Measurements from ENCODE around the gene USF2. TPM values are rescaled to one million over a fixed set of nuclear protein-coding genes. Genes with fewer than 3 reads are reported as not detected.

The USF2 gene
- total and polyA plus RNA-seq, 2 donors (not counting 1 experiment from before 2014, with no cell fraction given), result 318 to 377 TPM

- POLR2A ChIA-PET, result interaction anchor here (8.3 kb wide), 1 partner anchor 18 kb away, joined by 106 read pairs; the partner anchor contains the start of gene CD22
- DNase-seq (no peak), ATAC-seq (ENCODE audit: low read depth) (no peak)
- peaks cover 62% of the 10 kb centered on the region for H3K79me2 ChIP-seq (ENCODE audit: control insufficient read depth, insufficient read depth, low read length)
- Mint-ChIP-seq H3K27ac (peak overlapping the region; percentile 15), H3K27me3 (no peaks in the 10 kb centered on the region), H3K9me3 (ENCODE audit: insufficient read depth) (no peaks in the 10 kb centered on the region), H3K4me3 (no peak overlapping the region), H3K4me1 (peaks cover 58% of the 10 kb centered on the region)
- no peak overlapping the region for H3K9ac ChIP-seq (ENCODE audit: low read length)
- H4K20me1 ChIP-seq (ENCODE audit: control insufficient read depth, insufficient read depth, low read length, poor library complexity, severe bottlenecking), result no peaks in the 10 kb centered on the region
- H3K9me3 ChIP-seq (ENCODE audit: control extremely low read depth in 1 of 3, control insufficient read depth in 2 of 3, insufficient read depth in 1 of 3, low read length in 2 of 3), result no peaks in the 10 kb centered on the region
- no peak overlapping the region for H2AFZ ChIP-seq (ENCODE audit: insufficient read depth, low read depth, low read length, poor library complexity, severe bottlenecking)
- WGBS (ENCODE audit: insufficient coverage), result 53% methylated on average over 4 of the region's 7 CpGs
- intact Hi-C loops (cut with micrococcal nuclease), result no loop called here
- H3K4me2 ChIP-seq (replicated peaks; ENCODE audit: low read depth, low read length, poor library complexity, severe bottlenecking), result peak overlapping the region; percentile 43
- CTCF ChIA-PET, result interaction anchor here (0.6 to 2.6 kb wide), 5 partner anchors 8 to 82 kb away, joined by 3 to 8 read pairs (median 6); no protein-coding TSS in a partner anchor
- TF ChIP-seq CTCF (IDR thresholded peaks at IDR 0.05) (no peak), EZH2 (IDR thresholded peaks at IDR 0.05; ENCODE audit: borderline replicate concordance, insufficient read depth, low read depth, low read length, poor library complexity, severe bottlenecking) (no peak)
- peaks cover 48 to 72% of the 10 kb centered on the region in 2 donors for H3K4me1 ChIP-seq (ENCODE audit: control insufficient read depth in 2 of 2, insufficient read depth in 2 of 2, low read length in 2 of 2)
- H3K36me3 ChIP-seq (replicated peaks in 1 of 2; ENCODE audit: control extremely low read depth in 1 of 2, control insufficient read depth in 1 of 2, extremely low read depth in 1 of 2, insufficient read depth in 2 of 2, low read length in 1 of 2), result no peaks in the 10 kb centered on the region
- no peaks in the 10 kb centered on the region for H3K27me3 ChIP-seq (replicated peaks in 1 of 4; ENCODE audit: control extremely low read depth in 1 of 4, control insufficient read depth in 3 of 4, insufficient read depth in 4 of 4, low read length in 3 of 4)
- H3K4me3 ChIP-seq (ENCODE audit: control extremely low read depth in 1 of 5, extremely low read depth in 1 of 5, insufficient read depth in 1 of 5, low read depth in 2 of 5, low read length in 4 of 5), result no peak overlapping the region
- H3K27ac ChIP-seq (ENCODE audit: low read length in 2 of 2), result no peak overlapping the region
These were observed 44.8 kb downstream of the USF2 start for GRCh38 chr19:35313587-35313986.

- Histone ChIP-seq H4K20me1 (ENCODE audit: control insufficient read depth, insufficient read depth, low read length, poor library complexity, severe bottlenecking) (no peaks in the 10 kb centered on the region), H3K4me1 (ENCODE audit: control insufficient read depth in 2 of 2, insufficient read depth in 2 of 2, low read length in 2 of 2) (peaks cover 53 to 76% of the 10 kb centered on the region in 2 donors), H3K4me3 (ENCODE audit: control extremely low read depth in 1 of 5, extremely low read depth in 1 of 5, insufficient read depth in 1 of 5, low read depth in 2 of 5, low read length in 4 of 5) (no peak overlapping the region), H3K36me3 (replicated peaks in 1 of 2; ENCODE audit: control extremely low read depth in 1 of 2, control insufficient read depth in 1 of 2, extremely low read depth in 1 of 2, insufficient read depth in 2 of 2, low read length in 1 of 2) (no peaks in the 10 kb centered on the region), H3K9ac (ENCODE audit: low read length) (no peak overlapping the region), H3K9me3 (ENCODE audit: control extremely low read depth in 1 of 3, control insufficient read depth in 2 of 3, insufficient read depth in 1 of 3, low read length in 2 of 3) (no peaks in the 10 kb centered on the region), H3K4me2 (replicated peaks; ENCODE audit: low read depth, low read length, poor library complexity, severe bottlenecking) (peak overlapping the region; percentile 43), H3K27me3 (replicated peaks in 1 of 4; ENCODE audit: control extremely low read depth in 1 of 4, control insufficient read depth in 3 of 4, insufficient read depth in 4 of 4, low read length in 3 of 4) (no peaks in the 10 kb centered on the region), H3K79me2 (ENCODE audit: control insufficient read depth, insufficient read depth, low read length) (peaks cover 62% of the 10 kb centered on the region), H3K27ac (ENCODE audit: low read length in 2 of 2) (no peak overlapping the region), H2AFZ (ENCODE audit: insufficient read depth, low read depth, low read length, poor library complexity, severe bottlenecking) (no peak overlapping the region)
- no peak for ATAC-seq (ENCODE audit: low read depth)
- peak overlapping the region; percentile 50 for H3K27ac Mint-ChIP-seq
- H3K27me3 Mint-ChIP-seq, result no peaks in the 10 kb centered on the region
- POLR2A ChIA-PET, result interaction anchor here (8.3 kb wide), 1 partner anchor 17 kb away, joined by 106 read pairs; the partner anchor contains the start of gene CD22
- H3K4me1 Mint-ChIP-seq, result peaks cover 60% of the 10 kb centered on the region
- DNase-seq, result no peak
- intact Hi-C loops (cut with micrococcal nuclease), result no loop called here
- no peak overlapping the region for H3K4me3 Mint-ChIP-seq
- CTCF ChIA-PET, result interaction anchor here (0.8 to 2.6 kb wide), 5 partner anchors 8 to 155 kb away, joined by 4 to 13 read pairs (median 6); no protein-coding TSS in a partner anchor
- no peaks in the 10 kb centered on the region for H3K9me3 Mint-ChIP-seq (ENCODE audit: insufficient read depth)
- WGBS (ENCODE audit: insufficient coverage), result 89% methylated on average over 7 of the region's 8 CpGs
- TF ChIP-seq CTCF (IDR thresholded peaks at IDR 0.05), result no peak
- no peak for TF ChIP-seq EZH2 (IDR thresholded peaks at IDR 0.05; ENCODE audit: borderline replicate concordance, insufficient read depth, low read depth, low read length, poor library complexity, severe bottlenecking)
These were observed 45.3 kb downstream of the USF2 start for GRCh38 chr19:35314031-35314430.

Measured in B cell (primary cell).